H1 (cell line): Measurements from ENCODE around the gene CGB7. TPM values are rescaled to one million over a fixed set of nuclear protein-coding genes. Genes with fewer than 3 reads are reported as not detected.

Experiments
- CTCF ChIA-PET: fragments of 300-600 bp; sonication (Branson Sonifier 250); formaldehyde crosslinking; loops from one replicate; lab custom pipeline; 2021; ENCODE audit not compliant: partially characterized antibody; lab: Charles Lee
- POLR2A ChIA-PET: fragments of 300-600 bp; sonication (Branson Sonifier 250); formaldehyde crosslinking; loops from one replicate; lab custom pipeline; 2021; ENCODE audit warnings: inconsistent platforms; ENCODE audit not compliant: partially characterized antibody; lab: Charles Lee
- DNase-seq, 2 experiments: peaks; one replicate each; pipeline versions ENCODE4 v3.0.0 to v3.0.0-alpha.2; 2010 to 2022; ENCODE audit warnings: low spot score in 2 of 2, low read depth in 1 of 2, mixed read lengths in 1 of 2
- FAIRE-seq: peaks from 2 replicates; lab custom pipeline; 2011; peaks lifted over from hg19 to GRCh38; lab: Jason Lieb, UNC
- H2AFZ ChIP-seq: 2 replicates; pipeline ENCODE4 v1.8.1; 2012; ENCODE audit warnings: low read length, inconsistent platforms
- H2AK5ac ChIP-seq: 2 replicates; pipeline ENCODE4 v1.6.1; 2013; ENCODE audit warnings: low read depth, low read length
- H2BK120ac ChIP-seq: replicated peaks from 2 replicates; pipeline ENCODE3; 2013; ENCODE audit warnings: low read depth, low read length, inconsistent platforms
- H2BK12ac ChIP-seq: 2 replicates; pipeline ENCODE4 v1.6.1; 2013; ENCODE audit warnings: low read depth, low read length
- H2BK15ac ChIP-seq: 2 replicates; pipeline ENCODE4 v1.6.1; 2013; ENCODE audit warnings: low read length
- H2BK20ac ChIP-seq: 2 replicates; pipeline ENCODE4 v1.6.1; 2013; ENCODE audit warnings: low read length
- H2BK5ac ChIP-seq: 2 replicates; pipeline ENCODE4 v1.6.1; 2013; ENCODE audit warnings: low read depth, low read length
- H3K14ac ChIP-seq: 2 replicates; pipeline ENCODE4 v1.6.1; 2013; ENCODE audit warnings: inconsistent platforms; ENCODE audit not compliant: insufficient read length
- H3K18ac ChIP-seq: 2 replicates; pipeline ENCODE4 v1.6.1; 2013; ENCODE audit warnings: low read length; ENCODE audit errors: extremely low read depth
- H3K23ac ChIP-seq: 2 replicates; pipeline ENCODE4 v1.6.1; 2013; ENCODE audit warnings: inconsistent platforms; ENCODE audit not compliant: insufficient read length
- H3K23me2 ChIP-seq: 2 replicates; pipeline ENCODE4 v1.6.1; 2013; ENCODE audit warnings: low read depth, low read length
- H3K27ac ChIP-seq: 2 replicates; pipeline ENCODE4 v1.6.1; 2011; ENCODE audit warnings: low read depth, low read length, inconsistent platforms
- H3K27me3 ChIP-seq, 4 experiments: replicated peaks in 1 of 4; 1 replicate in 1 of 4; 2 replicates in 3 of 4; pipeline versions ENCODE4 v1.6.1 to v1.8.1; 2011 to 2013; ENCODE audit warnings: low read length in 3 of 4, mild to moderate bottlenecking in 3 of 4, inconsistent platforms in 2 of 4, mixed read lengths in 2 of 4, moderate library complexity in 1 of 4; ENCODE audit not compliant: control insufficient read depth in 3 of 4, insufficient read depth in 3 of 4; ENCODE audit errors: extremely low read depth in 1 of 4
- H3K36me3 ChIP-seq, 4 experiments: 2 replicates each; pipeline versions ENCODE4 v1.6.1 to v1.8.1; 2011 to 2013; ENCODE audit warnings: mild to moderate bottlenecking in 4 of 4, low read length in 3 of 4, moderate library complexity in 2 of 4, control low read depth in 1 of 4, inconsistent platforms in 1 of 4; ENCODE audit not compliant: insufficient read depth in 4 of 4, control insufficient read depth in 2 of 4
- H3K4ac ChIP-seq: replicated peaks from 2 replicates; pipeline ENCODE3; 2013; ENCODE audit warnings: low read length, low read depth, mixed read lengths, inconsistent platforms; ENCODE audit not compliant: insufficient read length
- H3K4me1 ChIP-seq, 4 experiments: replicated peaks in 1 of 4; 1 replicate in 1 of 4; 2 replicates in 3 of 4; pipeline versions ENCODE4 v1.6.1 to v1.8.1; 2011 to 2013; ENCODE audit warnings: low read length in 3 of 4, inconsistent platforms in 2 of 4, mixed read lengths in 1 of 4; ENCODE audit not compliant: insufficient read depth in 4 of 4, control insufficient read depth in 3 of 4
- H3K4me2 ChIP-seq, 2 experiments: 2 replicates each; pipeline versions ENCODE4 v1.6.1 to v1.8.1; 2011 to 2013; ENCODE audit warnings: low read depth in 2 of 2, low read length in 2 of 2, control low read depth in 1 of 2, inconsistent platforms in 1 of 2, mild to moderate bottlenecking in 1 of 2; ENCODE audit not compliant: insufficient read depth in 1 of 2
- H3K4me3 ChIP-seq, 4 experiments: fragments of 200-600, 300-600 bp in 1 of 4; sonication (generic), shearing (Covaris generic), sonication (Bioruptor Twin) in 1 of 4; 2 replicates each; pipeline versions ENCODE4 v1.5.1 to v1.8.1; 2011 to 2016; ENCODE audit warnings: low read length in 4 of 4, low read depth in 3 of 4, control low read depth in 2 of 4, inconsistent platforms in 2 of 4, mild to moderate bottlenecking in 2 of 4, mixed read lengths in 1 of 4, moderate library complexity in 1 of 4; ENCODE audit not compliant: insufficient read depth in 2 of 4; ENCODE audit errors: extremely low read depth in 1 of 4
- H3K56ac ChIP-seq: replicated peaks from 2 replicates; pipeline ENCODE3; 2013; ENCODE audit warnings: low read depth, mild to moderate bottlenecking, mixed read lengths, low read length, inconsistent platforms; ENCODE audit not compliant: insufficient read length
- H3K79me1 ChIP-seq: 2 replicates; pipeline ENCODE4 v1.6.1; 2013; ENCODE audit warnings: low read depth, low read length, control low read depth
- H3K79me2 ChIP-seq, 2 experiments: 2 replicates each; pipeline versions ENCODE4 v1.6.1 to v1.8.1; 2012 to 2013; ENCODE audit warnings: low read length in 2 of 2, mild to moderate bottlenecking in 2 of 2, inconsistent platforms in 1 of 2; ENCODE audit not compliant: insufficient read depth in 2 of 2, control insufficient read depth in 1 of 2
- H3K9ac ChIP-seq, 4 experiments: replicated peaks in 1 of 4; 1 replicate in 1 of 4; 2 replicates in 3 of 4; pipeline versions ENCODE4 v1.6.1 to v1.8.1; 2011 to 2013; ENCODE audit warnings: low read depth in 3 of 4, low read length in 3 of 4, control low read depth in 2 of 4, mild to moderate bottlenecking in 2 of 4, moderate library complexity in 2 of 4, inconsistent platforms in 1 of 4; ENCODE audit errors: extremely low read depth in 1 of 4
- H3K9me3 ChIP-seq, 2 experiments: 2 replicates each; pipeline versions ENCODE4 v1.6.1 to v1.8.1; 2012 to 2013; ENCODE audit warnings: mild to moderate bottlenecking in 2 of 2, moderate library complexity in 2 of 2, control low read depth in 1 of 2, inconsistent platforms in 1 of 2, low read depth in 1 of 2, low read length in 1 of 2, mixed read lengths in 1 of 2; ENCODE audit not compliant: insufficient read depth in 2 of 2
- H4K20me1 ChIP-seq, 2 experiments: replicated peaks in 1 of 2; 2 replicates each; pipeline versions ENCODE3 to v1.8.1; 2011 to 2013; ENCODE audit warnings: inconsistent platforms in 2 of 2, low read length in 2 of 2, mild to moderate bottlenecking in 1 of 2; ENCODE audit not compliant: insufficient read depth in 2 of 2, control insufficient read depth in 1 of 2
- H4K5ac ChIP-seq: 2 replicates; pipeline ENCODE4 v1.6.1; 2013; ENCODE audit warnings: low read length, low read depth, mixed read lengths, inconsistent platforms; ENCODE audit not compliant: insufficient read length
- H4K8ac ChIP-seq: 2 replicates; pipeline ENCODE4 v1.8.0; 2013; ENCODE audit warnings: mild to moderate bottlenecking, moderate library complexity, low read length, inconsistent platforms; ENCODE audit not compliant: insufficient read depth; ENCODE audit errors: extremely low read depth
- H4K91ac ChIP-seq: replicated peaks from 2 replicates; pipeline ENCODE3; 2013; ENCODE audit warnings: low read length, mixed read lengths, inconsistent platforms; ENCODE audit not compliant: insufficient read length
- CBX8 ChIP-seq: fragments of 300-800, 300-1000 bp; sonication (generic); IDR thresholded peaks from 2 replicates; pipeline ENCODE4 v1.7.1; 2016; ENCODE audit warnings: low read depth, low read length, borderline replicate concordance
- CREB1 ChIP-seq: IDR thresholded peaks from 2 replicates; pipeline ENCODE4 v1.6.1; 2012; ENCODE audit warnings: inconsistent platforms
- EP300 ChIP-seq, 2 experiments: IDR thresholded peaks; 1 replicate in 1 of 2; 2 replicates in 1 of 2; pipeline ENCODE4 v1.6.1; 2011 to 2012; ENCODE audit warnings: low read depth in 2 of 2, low read length in 2 of 2, mild to moderate bottlenecking in 2 of 2, borderline replicate concordance in 1 of 2, inconsistent platforms in 1 of 2, moderate library complexity in 1 of 2
- HDAC6 ChIP-seq: IDR thresholded peaks from one replicate; pipeline ENCODE4 v1.7.1; 2012; ENCODE audit warnings: low read depth, mild to moderate bottlenecking, inconsistent platforms, low read length, moderate library complexity
- KDM4A ChIP-seq: IDR thresholded peaks from one replicate; pipeline ENCODE4 v1.7.1; 2012; ENCODE audit warnings: low read depth, mild to moderate bottlenecking, moderate library complexity, low read length, inconsistent platforms; ENCODE audit not compliant: severe bottlenecking
- NANOG ChIP-seq: IDR thresholded peaks from 2 replicates; pipeline ENCODE4 v1.6.1; 2011; ENCODE audit warnings: low read length, low read depth, mild to moderate bottlenecking, inconsistent platforms; ENCODE audit not compliant: insufficient read depth, poor library complexity, severe bottlenecking
- RAD21 ChIP-seq, 2 experiments: IDR thresholded peaks in 1 of 2; conservative IDR thresholded peaks in 1 of 2; 2 replicates each; pipeline ENCODE4 v1.6.1; 2011; ENCODE audit warnings: low read depth in 2 of 2, low read length in 2 of 2, improper control_type of control experiment in 1 of 2, inconsistent platforms in 1 of 2, mild to moderate bottlenecking in 1 of 2, moderate library complexity in 1 of 2
- RFX5 ChIP-seq: IDR thresholded peaks from 2 replicates; pipeline ENCODE4 v1.6.1; 2011; ENCODE audit warnings: low read depth, low read length, improper control_type of control experiment, borderline replicate concordance
- WGBS, 2 experiments: shearing (Covaris generic) in 1 of 2; methylation state at CpG; one replicate each; pipeline versions ENCODE4 v1.1.6 to v1.1.7; 2013 to 2015; ENCODE audit warnings: low lambda C conversion rate in 2 of 2, mixed read lengths in 2 of 2, inconsistent platforms in 1 of 2, low coverage in 1 of 2, missing lambda C conversion rate in 1 of 2; ENCODE audit not compliant: insufficient replicate concordance in 2 of 2, insufficient coverage in 1 of 2, insufficient read length in 1 of 2; ENCODE audit errors: extremely low coverage in 1 of 2, missing lambda C conversion rate in 1 of 2; 5-methylcytosine and 5-hydroxymethylcytosine counted together
- polyA plus RNA-seq, 7 experiments: library from polyadenylated mRNA; depleted of rRNA in 3 of 7; stranded (reverse) in 5 of 7; unstranded in 2 of 7; fragments of >200 nt in 5 of 7; fragments of 200-250 nt in 2 of 7; gene quantifications; 1 replicate in 5 of 7; 2 replicates in 1 of 7; 4 replicates in 1 of 7; pipeline versions ENCODE4 v1.2.1 to v1.2.3, GENCODE V29; 2011 to 2013; ENCODE audit warnings: missing spikeins in 2 of 7, mixed read lengths in 2 of 7
- total RNA-seq: library from RNA; stranded (reverse); fragmentation: NEBNext Ultra II Directional; extraction: Animal tissue kit (Norgen Biotek cat#: 25700); gene quantifications from 2 replicates; pipeline ENCODE4 v1.2.1, GENCODE V29; 2021
- TF ChIP-seq, protein P1 (sequence below): IDR thresholded peaks from 2 replicates; pipeline ENCODE4 v1.6.1; 2012; ENCODE audit warnings: low read length, inconsistent platforms

The CGB7 gene
- total and polyA plus RNA-seq, 2 of the 8 experiments (the other 6 are each of a cell fraction or from before 2014, with no cell fraction given) = 1.2 to 2.2 TPM

DNA sequence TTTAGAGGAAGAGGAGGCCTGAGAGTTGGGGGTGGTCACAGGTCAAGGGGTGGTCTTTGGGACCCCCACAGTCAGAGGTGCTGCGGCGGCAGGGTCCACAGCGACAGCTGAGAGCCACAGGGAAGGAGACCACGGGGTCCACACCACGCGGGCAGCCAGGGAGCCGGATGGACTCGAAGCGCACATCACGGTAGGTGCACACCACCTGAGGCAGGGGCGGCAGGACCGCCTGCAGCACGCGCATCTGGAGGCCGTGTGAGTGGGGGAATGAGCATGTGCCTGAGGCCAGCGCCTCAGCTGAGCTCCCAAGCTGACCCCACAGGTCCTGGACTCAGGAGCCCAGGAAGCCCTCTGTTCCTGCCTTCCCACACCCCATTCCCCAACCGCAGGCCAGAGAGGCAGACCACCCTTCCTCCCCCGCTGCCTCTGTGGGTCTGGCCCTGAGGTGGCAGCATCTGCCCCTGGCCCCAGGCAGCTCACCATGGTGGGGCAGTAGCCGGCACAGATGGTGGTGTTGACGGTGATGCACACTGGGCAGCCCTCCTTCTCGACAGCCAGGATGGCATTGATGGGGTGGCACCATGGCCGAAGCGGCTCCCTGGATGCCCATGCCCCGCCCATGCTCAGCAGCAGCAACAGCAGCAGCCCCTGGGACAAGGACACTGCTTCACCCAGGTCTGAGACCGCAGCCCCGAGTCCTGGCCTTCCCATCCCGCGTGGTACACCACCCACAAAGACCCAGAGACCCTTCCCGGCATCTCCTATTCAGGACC, 41.3 kb downstream of the CGB7 start:
- H4K5ac ChIP-seq = no peak overlapping the region
- H3K14ac ChIP-seq = no peak overlapping the region
- H4K8ac ChIP-seq = no peak overlapping the region
- no peak overlapping the region for H3K9ac ChIP-seq
- ChIA-PET CTCF (interaction anchor here (2.3 to 8.1 kb wide), 2 partner anchors 10 to 17 kb away, joined by 6 to 46 read pairs; no protein-coding TSS in a partner anchor), POLR2A (no interaction called here)
- no peak overlapping the region for H3K27ac ChIP-seq
- H3K4ac ChIP-seq = no peak overlapping the region
- H3K18ac ChIP-seq = no peak overlapping the region
- peaks cover 0 to 17% (median 8%) of the 10 kb centered on the region in 4 experiments; a peak in 5 of 7 replicates for H3K4me1 ChIP-seq
- no peak overlapping the region for H2AK5ac ChIP-seq
- no peak overlapping the region for H2AFZ ChIP-seq
- H4K91ac ChIP-seq = no peak overlapping the region
- peaks cover 6% of the 10 kb centered on the region; the same call in 1 of the 2 replicates for H3K23me2 ChIP-seq
- no peaks in the 10 kb centered on the region for H3K79me1 ChIP-seq
- no peaks in the 10 kb centered on the region for H3K79me2 ChIP-seq
- no peak overlapping the region for H2BK20ac ChIP-seq
- DNase-seq (no peak), FAIRE-seq (no peak)
- no peak overlapping the region for H3K4me3 ChIP-seq
- H2BK15ac ChIP-seq = no peak overlapping the region
- H3K36me3 ChIP-seq = peaks cover 8 to 19% (median 13%) of the 10 kb centered on the region in 4 experiments; a peak in 7 of 8 replicates
- H3K9me3 ChIP-seq = no peaks in the 10 kb centered on the region
- H2BK5ac ChIP-seq = no peak overlapping the region
- H3K56ac ChIP-seq = no peak overlapping the region
- no peak overlapping the region for H2BK12ac ChIP-seq
- no peak overlapping the region; a peak in 1 of 4 replicates for H3K4me2 ChIP-seq
- H3K23ac ChIP-seq = no peak overlapping the region
- H4K20me1 ChIP-seq = peaks cover 1 to 2% of the 10 kb centered on the region in 2 experiments
- peaks cover 0 to 15% (median 9%) of the 10 kb centered on the region in 4 experiments; a peak in 5 of 7 replicates for H3K27me3 ChIP-seq
- no peak overlapping the region for H2BK120ac ChIP-seq
- 96% methylated on average over 13 of the region's 29 CpGs; no CpG with 5 or more reads in 1 of the 2 experiments for WGBS, 2 experiments
- TF ChIP-seq RAD21 (IDR thresholded peaks at IDR 0.05 in 1 of 2, conservative IDR thresholded peaks at IDR 0.05 in 1 of 2; ENCODE audit: low read depth in 2 of 2, low read length in 2 of 2) (no peak), CBX8 (no peak), NANOG (no peak), CREB1 (no peak), KDM4A (no peak), RFX5 (no peak), HDAC6 (no peak), EP300 (IDR thresholded peaks at IDR 0.05; ENCODE audit: borderline replicate concordance in 1 of 2, low read depth in 2 of 2, low read length in 2 of 2) (no peak)
- TF ChIP-seq, protein P1, sequence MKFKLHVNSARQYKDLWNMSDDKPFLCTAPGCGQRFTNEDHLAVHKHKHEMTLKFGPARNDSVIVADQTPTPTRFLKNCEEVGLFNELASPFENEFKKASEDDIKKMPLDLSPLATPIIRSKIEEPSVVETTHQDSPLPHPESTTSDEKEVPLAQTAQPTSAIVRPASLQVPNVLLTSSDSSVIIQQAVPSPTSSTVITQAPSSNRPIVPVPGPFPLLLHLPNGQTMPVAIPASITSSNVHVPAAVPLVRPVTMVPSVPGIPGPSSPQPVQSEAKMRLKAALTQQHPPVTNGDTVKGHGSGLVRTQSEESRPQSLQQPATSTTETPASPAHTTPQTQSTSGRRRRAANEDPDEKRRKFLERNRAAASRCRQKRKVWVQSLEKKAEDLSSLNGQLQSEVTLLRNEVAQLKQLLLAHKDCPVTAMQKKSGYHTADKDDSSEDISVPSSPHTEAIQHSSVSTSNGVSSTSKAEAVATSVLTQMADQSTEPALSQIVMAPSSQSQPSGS = no peak
